ENCODE data around the gene PDXK.

Gene PDXK

DNA sequence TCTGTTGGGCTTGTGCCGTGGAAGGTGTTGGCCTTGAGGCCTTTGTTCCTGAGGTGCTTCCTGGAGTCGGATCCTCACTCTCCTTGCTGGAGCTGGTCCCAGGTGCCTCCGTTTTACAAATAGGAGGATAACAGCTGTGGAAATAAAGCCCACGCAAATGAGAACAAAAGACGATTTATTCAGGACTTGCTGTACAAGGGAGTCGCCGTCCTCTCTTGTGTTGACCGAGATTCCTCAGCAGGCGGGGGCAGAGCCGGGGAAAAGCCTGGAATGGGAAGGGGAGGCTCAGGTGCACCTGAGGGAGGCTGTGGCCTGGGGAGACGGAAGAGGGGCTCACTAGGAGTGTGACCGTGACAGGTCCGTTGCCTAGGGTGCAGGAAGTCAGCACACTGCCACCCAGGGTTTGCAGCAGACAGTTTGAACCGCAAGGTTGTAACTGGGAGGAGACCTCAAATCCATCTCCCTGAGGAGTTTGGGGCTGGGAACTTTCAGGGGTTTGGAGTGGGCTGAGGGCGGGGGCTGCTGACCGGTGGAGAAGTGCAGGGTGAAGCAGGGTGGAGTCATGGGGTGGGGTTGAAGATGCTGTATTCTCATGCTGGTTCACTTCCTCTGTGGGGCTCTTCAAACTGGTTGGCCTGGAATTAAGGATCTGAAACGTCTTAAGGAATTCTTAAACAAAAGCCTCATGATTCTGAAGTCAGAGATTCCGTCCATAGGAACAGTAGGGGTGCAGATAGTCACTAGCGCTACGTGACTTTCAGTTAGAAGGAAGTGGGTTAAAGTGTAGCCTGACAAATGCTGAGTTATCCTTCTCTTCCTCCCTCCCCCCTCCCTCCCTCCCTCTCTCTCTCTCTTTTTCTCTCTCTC lies 59.8 kb downstream of the PDXK start:
- DNase-seq (ENCODE audit: low read depth in 1 of 2, low spot score in 1 of 2) = no peak
- no peak for TF ChIP-seq JUND (IDR thresholded peaks at IDR 0.05; ENCODE audit: low read depth)
- in situ Hi-C loops (cut with HindIII; ENCODE audit: low pct_unique_long_range_greater_than_20kb, low sequenced_read_pairs) = no loop called here

DNA sequence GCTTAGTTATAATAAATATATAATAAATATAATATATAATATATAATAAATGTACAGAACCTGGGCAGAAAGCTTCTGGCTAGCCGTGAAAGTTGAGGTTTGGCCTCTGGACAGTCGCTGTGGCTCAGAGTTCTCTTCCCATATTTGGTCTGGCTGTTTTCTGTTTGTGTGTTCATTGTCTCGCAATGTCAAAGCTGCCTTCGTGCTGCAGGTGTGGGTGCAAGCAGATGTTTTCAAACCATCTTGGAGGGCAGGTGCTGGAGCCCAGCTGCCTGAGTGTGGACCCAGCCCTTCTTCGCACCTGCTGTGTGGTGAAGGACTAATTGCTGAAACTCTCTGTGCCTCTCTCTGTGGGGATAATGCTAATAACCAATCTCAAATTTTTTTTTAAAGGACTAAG lies 60.7 kb downstream of the PDXK start:
- no peak for DNase-seq (ENCODE audit: low read depth in 1 of 2, low spot score in 1 of 2)
- no peak for TF ChIP-seq JUND (IDR thresholded peaks at IDR 0.05; ENCODE audit: low read depth)
- in situ Hi-C loops (cut with HindIII; ENCODE audit: low pct_unique_long_range_greater_than_20kb, low sequenced_read_pairs) = no loop called here

GRCh38 chr21:43781846-43782245 lies 62.9 kb downstream of the PDXK start:
- no peak for TF ChIP-seq JUND (IDR thresholded peaks at IDR 0.05; ENCODE audit: low read depth)
- DNase-seq (ENCODE audit: low read depth in 1 of 2, low spot score in 1 of 2) = no peak
- in situ Hi-C loops (cut with HindIII; ENCODE audit: low pct_unique_long_range_greater_than_20kb, low sequenced_read_pairs) = no loop called here

DNA sequence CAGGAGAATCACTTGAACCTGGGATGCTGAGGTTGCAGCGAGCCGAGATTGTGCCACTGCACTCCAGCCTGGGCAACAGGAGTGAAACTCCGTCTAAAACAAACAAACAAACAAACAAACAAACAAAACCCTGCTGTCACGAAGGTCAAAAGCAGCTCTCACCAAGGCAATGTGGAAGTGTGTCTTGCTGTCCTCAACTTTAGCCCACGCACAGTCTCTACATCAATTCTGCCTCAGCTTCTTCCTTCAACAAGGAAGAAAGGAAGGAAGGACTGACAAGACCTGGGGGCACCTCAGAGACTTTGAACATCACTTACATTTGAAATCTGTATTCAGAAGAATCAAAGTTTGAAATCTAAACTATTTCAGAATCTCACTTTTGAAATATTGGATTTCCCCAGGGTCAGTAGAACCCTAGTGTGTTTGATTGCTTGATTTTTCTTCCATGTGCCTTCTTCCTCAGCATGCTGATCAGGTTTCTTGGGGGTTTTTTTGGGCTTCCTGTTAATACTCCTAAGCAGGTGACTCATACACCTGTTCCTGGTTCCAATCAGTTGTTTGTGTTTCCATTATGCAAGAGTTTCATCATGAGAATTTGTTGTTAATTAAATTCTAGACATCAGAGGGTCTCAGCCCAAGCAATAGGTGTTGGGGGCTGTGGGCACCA lies 63.6 kb downstream of the PDXK start:
- in situ Hi-C loops (cut with HindIII; ENCODE audit: low pct_unique_long_range_greater_than_20kb, low sequenced_read_pairs) = no loop called here

GRCh38 chr21:43783098-43783700 lies 64.3 kb downstream of the PDXK start:
- no peak for TF ChIP-seq JUND (IDR thresholded peaks at IDR 0.05; ENCODE audit: low read depth)
- DNase-seq (ENCODE audit: low read depth in 1 of 2, low spot score in 1 of 2) = no peak
- in situ Hi-C loops (cut with HindIII; ENCODE audit: low pct_unique_long_range_greater_than_20kb, low sequenced_read_pairs) = no loop called here

More for the DNA sequence above, 63.6 kb downstream of the PDXK start:
- DNase-seq (ENCODE audit: low read depth in 1 of 2, low spot score in 1 of 2) = no peak
- TF ChIP-seq JUND (IDR thresholded peaks at IDR 0.05; ENCODE audit: low read depth) = no peak

DNA sequence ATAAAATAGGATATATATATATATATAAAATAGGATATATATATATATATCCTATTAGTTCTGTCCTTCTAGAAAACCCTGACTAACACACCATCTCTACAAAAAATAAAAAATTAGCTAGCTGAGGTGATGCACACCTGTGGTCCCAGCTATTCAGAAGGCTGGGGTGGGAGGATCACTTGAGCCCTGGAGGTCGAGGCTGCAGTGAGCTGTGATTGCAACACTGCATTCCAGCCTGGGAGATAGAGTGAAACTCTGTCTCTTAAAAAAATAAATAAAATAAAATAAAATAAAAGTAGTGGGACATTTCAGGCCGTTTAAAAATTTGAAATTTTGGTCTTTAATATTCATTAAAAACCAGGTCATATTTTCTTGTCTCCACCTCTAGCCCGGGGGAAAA lies 66.2 kb downstream of the PDXK start:
- TF ChIP-seq JUND (IDR thresholded peaks at IDR 0.05; ENCODE audit: low read depth) = no peak
- in situ Hi-C loops (cut with HindIII; ENCODE audit: low pct_unique_long_range_greater_than_20kb, low sequenced_read_pairs) = no loop called here
- DNase-seq (ENCODE audit: low read depth in 1 of 2, low spot score in 1 of 2) = no peak

GRCh38 chr21:43786300-43786806 lies 67.4 kb downstream of the PDXK start:
- in situ Hi-C loops (cut with HindIII; ENCODE audit: low pct_unique_long_range_greater_than_20kb, low sequenced_read_pairs) = no loop called here
- no peak for DNase-seq (ENCODE audit: low read depth in 1 of 2, low spot score in 1 of 2)
- TF ChIP-seq JUND (IDR thresholded peaks at IDR 0.05; ENCODE audit: low read depth) = no peak

GRCh38 chr21:43786807-43787440 lies 68.0 kb downstream of the PDXK start:
- no peak for TF ChIP-seq JUND (IDR thresholded peaks at IDR 0.05; ENCODE audit: low read depth)
- in situ Hi-C loops (cut with HindIII; ENCODE audit: low pct_unique_long_range_greater_than_20kb, low sequenced_read_pairs) = no loop called here
- no peak for DNase-seq (ENCODE audit: low read depth in 1 of 2, low spot score in 1 of 2)

- DNase-seq (ENCODE audit: low read depth in 1 of 2, low spot score in 1 of 2) = peak; percentile 91 to 95
- in situ Hi-C loops (cut with HindIII; ENCODE audit: low pct_unique_long_range_greater_than_20kb, low sequenced_read_pairs) = no loop called here
- TF ChIP-seq JUND (IDR thresholded peaks at IDR 0.05; ENCODE audit: low read depth) = no peak
Observed at GRCh38 chr21:43789276-43790009, 70.5 kb downstream of the PDXK start, which contains the start of gene RRP1. Gene RRP1, plus strand, starts transcription at chr21:43789577. Its CDS starts 53 bp downstream, at chr21:43789630.

GRCh38 chr21:43790010-43790524 lies 71.1 kb downstream of the PDXK start:
- DNase-seq (ENCODE audit: low read depth in 1 of 2, low spot score in 1 of 2) = no peak
- in situ Hi-C loops (cut with HindIII; ENCODE audit: low pct_unique_long_range_greater_than_20kb, low sequenced_read_pairs) = no loop called here
- no peak for TF ChIP-seq JUND (IDR thresholded peaks at IDR 0.05; ENCODE audit: low read depth)

- in situ Hi-C loops (cut with HindIII; ENCODE audit: low pct_unique_long_range_greater_than_20kb, low sequenced_read_pairs) = no loop called here
- no peak for TF ChIP-seq JUND (IDR thresholded peaks at IDR 0.05; ENCODE audit: low read depth)
- no peak for DNase-seq (ENCODE audit: low read depth in 1 of 2, low spot score in 1 of 2)
Observed at GRCh38 chr21:43792406-43792805, 73.5 kb downstream of the PDXK start.

Measured in T47D (cell line).